Endothelial cell of umbilical vein (primary cell): ENCODE measurements around the gene TGM6.

ENCODE experiments used
- CTCF ChIP-seq, 2 donors: IDR thresholded peaks; 1 replicate in 1 of 2; 2 replicates in 1 of 2; pipeline ENCODE4 v1.5.1; 2011; ENCODE audit warnings: low read length in 2 of 2, mild to moderate bottlenecking in 2 of 2, moderate library complexity in 2 of 2, control low read depth in 1 of 2, inconsistent platforms in 1 of 2, low read depth in 1 of 2; ENCODE audit not compliant: insufficient read depth in 1 of 2; ENCODE audit errors: extremely low read depth in 1 of 2
- EZH2 ChIP-seq: IDR thresholded peaks from 2 replicates; pipeline ENCODE4 v1.6.1; 2012; ENCODE audit warnings: borderline replicate concordance, low read depth, mild to moderate bottlenecking, moderate library complexity, low read length, inconsistent platforms; ENCODE audit not compliant: severe bottlenecking
- GATA2 ChIP-seq: IDR thresholded peaks from 2 replicates; pipeline ENCODE4 v1.7.0; 2011; ENCODE audit warnings: low read depth, mild to moderate bottlenecking, moderate library complexity, mixed read lengths, low read length; ENCODE audit not compliant: insufficient read length, insufficient read depth
- JUN ChIP-seq: IDR thresholded peaks from 2 replicates; pipeline ENCODE4 v1.6.1; 2011; ENCODE audit warnings: borderline replicate concordance, low read depth; ENCODE audit not compliant: insufficient read length, insufficient read depth
- MAX ChIP-seq: IDR thresholded peaks from 2 replicates; pipeline ENCODE4 v1.6.1; 2011; ENCODE audit not compliant: insufficient read depth, insufficient read length
- MYC ChIP-seq: IDR thresholded peaks from one replicate; pipeline ENCODE4 v1.6.1; 2011; ENCODE audit warnings: mild to moderate bottlenecking, low read depth, low read length
- POLR2A ChIP-seq: IDR thresholded peaks from 2 replicates; pipeline ENCODE4 v1.6.1; 2012; ENCODE audit warnings: low read depth, mild to moderate bottlenecking, control low read depth, low read length
- POLR2AphosphoS5 ChIP-seq: IDR thresholded peaks from 2 replicates; pipeline ENCODE4 v1.6.1; 2012; ENCODE audit warnings: low read depth, mild to moderate bottlenecking, control low read depth, low read length, moderate library complexity; ENCODE audit not compliant: insufficient read depth

- no peak for TF ChIP-seq POLR2A
- TF ChIP-seq MAX: no peak
- no peak for TF ChIP-seq CTCF (IDR thresholded peaks at IDR 0.05; ENCODE audit: extremely low read depth in 1 of 2, insufficient read depth in 1 of 2, low read depth in 1 of 2, low read length in 2 of 2)
- TF ChIP-seq EZH2: no peak
- no peak for TF ChIP-seq POLR2AphosphoS5
- TF ChIP-seq JUN: no peak
- no peak for TF ChIP-seq MYC
- TF ChIP-seq GATA2: no peak
Observed at GRCh38 chr20:2398449-2398848, 17.7 kb downstream of the TGM6 start.
